ENCODE measurements around the gene TDRD3. TPM values are rescaled to one million over a fixed set of nuclear protein-coding genes. Genes with fewer than 3 reads are reported as not detected.

The TDRD3 gene
- total and polyA plus RNA-seq, 9 donors: 23.5 to 37.4 (median 27.5) TPM

DNA sequence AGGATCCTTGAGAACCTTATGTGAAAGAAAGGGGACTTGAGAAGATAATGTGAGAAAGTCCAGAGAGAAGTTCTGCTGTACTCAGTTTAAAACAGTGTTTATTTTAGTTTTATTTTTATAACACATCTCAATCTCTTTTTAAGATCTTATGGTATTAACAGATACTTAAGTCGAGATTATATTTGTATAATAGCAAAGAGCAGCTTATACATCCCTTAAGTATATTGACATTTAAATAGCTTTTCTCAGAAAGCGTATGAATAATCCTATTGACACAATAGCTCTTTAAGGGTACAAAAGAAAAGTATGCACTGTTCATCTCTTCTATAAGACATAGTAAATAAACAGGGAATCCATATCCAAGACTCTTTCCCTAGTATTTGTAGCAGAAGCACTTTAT is 42.2 kb downstream of the TDRD3 start:
- Histone ChIP-seq H3K36me3 (ENCODE audit: control insufficient read depth, insufficient read depth, low read length) (no peaks in the 10 kb centered on the region), H3K4me1 (ENCODE audit: control insufficient read depth, insufficient read depth, low read length) (no peaks in the 10 kb centered on the region), H3K27ac (ENCODE audit: low read length) (no peak overlapping the region), H3K9me3 (replicated peaks; ENCODE audit: control insufficient read depth, low read depth, low read length) (no peaks in the 10 kb centered on the region), H3K27me3 (ENCODE audit: control insufficient read depth, insufficient read depth, low read length) (no peaks in the 10 kb centered on the region), H3K4me3 (ENCODE audit: low read length) (no peak overlapping the region)
- no CpG with 5 or more reads among the region's 2 CpGs for WGBS (ENCODE audit: insufficient coverage)
- DNase-seq: no peak

DNA sequence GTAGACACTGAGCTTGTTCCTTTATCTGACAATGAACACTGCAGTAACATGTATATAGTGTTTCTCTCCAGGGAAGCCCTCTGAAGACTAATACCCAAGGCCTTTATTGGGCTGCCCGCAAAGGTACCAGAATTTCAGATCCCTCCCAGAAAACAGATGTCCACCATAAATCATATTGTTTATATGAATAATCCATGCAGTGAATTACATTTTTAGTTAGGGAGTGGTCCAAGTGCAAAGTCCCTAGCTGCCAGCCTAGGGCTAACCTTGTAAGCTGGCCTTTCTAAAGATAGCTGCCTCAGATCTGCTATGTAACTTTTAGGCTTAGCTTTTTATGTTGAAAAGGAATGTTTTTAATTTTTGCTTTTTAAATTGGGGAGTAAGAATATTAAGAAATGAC is 44.7 kb downstream of the TDRD3 start:
- Histone ChIP-seq H3K27ac (ENCODE audit: low read length) (no peak overlapping the region), H3K4me1 (ENCODE audit: control insufficient read depth, insufficient read depth, low read length) (no peaks in the 10 kb centered on the region), H3K9me3 (replicated peaks; ENCODE audit: control insufficient read depth, low read depth, low read length) (no peaks in the 10 kb centered on the region), H3K36me3 (ENCODE audit: control insufficient read depth, insufficient read depth, low read length) (no peaks in the 10 kb centered on the region), H3K27me3 (ENCODE audit: control insufficient read depth, insufficient read depth, low read length) (no peaks in the 10 kb centered on the region), H3K4me3 (ENCODE audit: low read length) (no peak overlapping the region)
- peak; percentile 4 for DNase-seq
- no CpG with 5 or more reads among the region's 1 CpG for WGBS (ENCODE audit: insufficient coverage)

DNA sequence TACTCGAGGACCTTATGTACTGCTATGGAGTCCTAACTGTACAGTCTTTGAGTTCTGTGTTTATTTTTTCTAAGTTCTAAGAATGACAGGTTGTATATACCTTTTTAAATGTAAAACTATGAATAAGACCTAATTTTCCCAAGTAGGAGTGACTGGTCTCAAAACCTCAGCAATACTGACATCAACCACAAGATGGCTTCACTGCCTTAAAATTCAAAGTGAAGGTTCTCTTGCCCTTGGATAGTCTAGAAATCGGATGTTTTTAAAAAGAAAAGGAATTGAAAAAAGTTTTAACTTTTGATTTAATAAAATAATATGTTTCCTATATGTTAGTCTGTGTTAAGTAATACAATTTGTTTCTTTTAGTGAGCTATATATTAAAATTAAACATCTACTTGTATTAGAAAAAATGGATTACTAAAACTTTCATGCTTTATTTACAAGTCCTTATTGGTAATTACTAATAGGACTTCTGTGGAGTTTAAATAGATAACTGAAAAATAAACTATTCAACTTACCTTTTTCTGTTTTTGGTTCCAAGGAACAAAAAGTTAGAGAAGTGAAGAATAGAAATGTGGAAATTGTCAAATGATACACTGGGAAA is 52.0 kb downstream of the TDRD3 start:
- Histone ChIP-seq H3K36me3 (ENCODE audit: control insufficient read depth, insufficient read depth, low read length) (no peaks in the 10 kb centered on the region), H3K4me3 (ENCODE audit: low read length) (no peak overlapping the region), H3K27ac (ENCODE audit: low read length) (no peak overlapping the region), H3K9me3 (replicated peaks; ENCODE audit: control insufficient read depth, low read depth, low read length) (no peaks in the 10 kb centered on the region), H3K4me1 (ENCODE audit: control insufficient read depth, insufficient read depth, low read length) (no peaks in the 10 kb centered on the region), H3K27me3 (ENCODE audit: control insufficient read depth, insufficient read depth, low read length) (no peaks in the 10 kb centered on the region)
- no CpG with 5 or more reads among the region's 2 CpGs for WGBS (ENCODE audit: insufficient coverage)
- DNase-seq: peak; percentile 66

DNA sequence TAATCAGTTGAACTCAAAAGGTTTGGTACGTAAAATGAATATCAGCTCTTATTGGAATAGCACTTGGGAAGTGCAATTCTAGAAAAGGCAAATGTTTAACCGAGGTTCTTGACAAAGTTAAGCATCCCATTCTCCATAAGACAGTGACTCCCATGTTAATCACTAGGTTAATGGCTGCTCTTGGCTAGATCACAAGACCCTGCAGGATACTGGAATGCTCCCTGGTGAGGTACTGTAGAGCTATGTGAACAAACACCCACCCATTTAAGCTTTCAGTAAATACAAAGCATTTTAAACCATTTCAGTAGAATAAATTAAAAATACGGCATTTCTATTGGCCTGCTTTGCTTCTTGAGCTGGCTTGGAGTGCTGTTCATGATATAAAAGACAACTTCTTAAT is 56.5 kb downstream of the TDRD3 start:
- H3K27ac ChIP-seq (ENCODE audit: low read length): no peak overlapping the region
- H3K4me3 ChIP-seq (ENCODE audit: low read length): no peak overlapping the region
- no peak for DNase-seq
- no peaks in the 10 kb centered on the region for H3K9me3 ChIP-seq (replicated peaks; ENCODE audit: control insufficient read depth, low read depth, low read length)
- H3K36me3 ChIP-seq (ENCODE audit: control insufficient read depth, insufficient read depth, low read length): no peaks in the 10 kb centered on the region
- no peaks in the 10 kb centered on the region for H3K27me3 ChIP-seq (ENCODE audit: control insufficient read depth, insufficient read depth, low read length)
- no peaks in the 10 kb centered on the region for H3K4me1 ChIP-seq (ENCODE audit: control insufficient read depth, insufficient read depth, low read length)
- no CpG with 5 or more reads among the region's 3 CpGs for WGBS (ENCODE audit: insufficient coverage)

DNA sequence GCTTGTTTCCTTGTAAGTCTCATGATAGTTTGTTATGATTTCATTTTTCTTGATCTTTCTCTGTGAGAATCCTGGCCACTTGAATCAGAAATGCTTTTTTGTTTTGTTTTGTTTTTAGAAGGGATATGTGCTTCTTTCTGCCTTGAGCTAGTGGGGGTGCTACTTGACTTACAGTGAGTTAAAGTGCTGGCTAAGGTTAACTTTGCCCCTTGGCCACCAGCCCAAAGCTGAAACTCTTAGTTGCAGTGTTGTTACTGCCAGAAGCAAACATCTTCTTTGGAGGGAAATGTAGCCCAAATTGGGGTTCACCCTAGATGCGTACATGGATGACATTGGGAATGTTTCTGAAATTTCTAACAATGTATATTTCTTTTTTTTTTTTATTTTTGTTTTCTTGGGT is 57.4 kb downstream of the TDRD3 start:
- Histone ChIP-seq H3K36me3 (ENCODE audit: control insufficient read depth, insufficient read depth, low read length) (no peaks in the 10 kb centered on the region), H3K4me3 (ENCODE audit: low read length) (no peak overlapping the region), H3K9me3 (replicated peaks; ENCODE audit: control insufficient read depth, low read depth, low read length) (no peaks in the 10 kb centered on the region), H3K27me3 (ENCODE audit: control insufficient read depth, insufficient read depth, low read length) (no peaks in the 10 kb centered on the region), H3K4me1 (ENCODE audit: control insufficient read depth, insufficient read depth, low read length) (no peaks in the 10 kb centered on the region), H3K27ac (ENCODE audit: low read length) (no peak overlapping the region)
- WGBS (ENCODE audit: insufficient coverage): no CpG with 5 or more reads among the region's 1 CpG
- no peak for DNase-seq

DNA sequence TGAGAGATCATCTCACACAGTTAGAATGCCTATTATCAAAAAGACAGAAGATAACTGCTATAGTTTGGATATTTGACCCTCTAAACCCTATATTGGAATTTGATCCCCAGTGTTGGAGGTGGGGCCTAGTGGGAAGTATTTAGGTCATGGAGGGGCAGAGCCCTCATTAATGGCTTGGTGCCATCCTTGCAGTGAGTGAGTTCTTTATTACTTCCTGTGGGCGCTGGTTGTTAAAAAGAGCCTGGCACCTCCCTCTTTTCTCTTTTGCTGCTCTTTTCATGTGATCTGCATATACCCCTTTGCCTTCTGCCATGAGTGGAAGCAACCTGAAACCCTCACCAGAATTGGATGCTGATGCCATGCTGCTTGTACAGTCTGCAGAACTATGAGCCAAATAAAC is 66.8 kb downstream of the TDRD3 start:
- no peak overlapping the region for H3K27ac ChIP-seq (ENCODE audit: low read length)
- no peaks in the 10 kb centered on the region for H3K4me1 ChIP-seq (ENCODE audit: control insufficient read depth, insufficient read depth, low read length)
- DNase-seq: no peak
- H3K36me3 ChIP-seq (ENCODE audit: control insufficient read depth, insufficient read depth, low read length): peaks cover 14% of the 10 kb centered on the region
- H3K9me3 ChIP-seq (replicated peaks; ENCODE audit: control insufficient read depth, low read depth, low read length): no peaks in the 10 kb centered on the region
- no peaks in the 10 kb centered on the region for H3K27me3 ChIP-seq (ENCODE audit: control insufficient read depth, insufficient read depth, low read length)
- no CpG with 5 or more reads among the region's 1 CpG for WGBS (ENCODE audit: insufficient coverage)
- no peak overlapping the region for H3K4me3 ChIP-seq (ENCODE audit: low read length)

DNA sequence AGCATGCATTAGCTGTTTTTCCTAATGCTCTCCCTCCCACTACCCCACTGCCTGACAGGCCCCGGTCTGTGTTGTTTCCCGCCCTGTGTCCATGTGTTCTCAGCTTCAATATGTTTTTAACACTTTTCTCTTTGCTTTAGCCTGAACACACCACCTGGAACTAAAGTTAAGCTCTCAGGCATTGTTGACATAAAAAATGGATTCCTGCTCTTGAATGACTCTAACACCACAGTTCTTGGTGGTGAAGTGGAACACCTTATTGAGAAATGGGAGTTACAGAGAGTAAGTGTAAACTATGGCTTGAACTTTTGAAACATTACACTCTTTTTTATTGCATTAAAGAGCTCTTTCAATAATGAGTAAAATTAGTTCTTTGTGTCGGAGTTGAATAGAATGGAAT is 70.1 kb downstream of the TDRD3 start:
- Histone ChIP-seq H3K4me1 (ENCODE audit: control insufficient read depth, insufficient read depth, low read length) (no peaks in the 10 kb centered on the region), H3K27me3 (ENCODE audit: control insufficient read depth, insufficient read depth, low read length) (no peaks in the 10 kb centered on the region), H3K27ac (ENCODE audit: low read length) (no peak overlapping the region), H3K36me3 (ENCODE audit: control insufficient read depth, insufficient read depth, low read length) (peaks cover 7% of the 10 kb centered on the region), H3K4me3 (ENCODE audit: low read length) (no peak overlapping the region), H3K9me3 (replicated peaks; ENCODE audit: control insufficient read depth, low read depth, low read length) (no peaks in the 10 kb centered on the region)
- DNase-seq: no peak
- WGBS (ENCODE audit: insufficient coverage): 65% methylated on average over 2 of the region's 3 CpGs

DNA sequence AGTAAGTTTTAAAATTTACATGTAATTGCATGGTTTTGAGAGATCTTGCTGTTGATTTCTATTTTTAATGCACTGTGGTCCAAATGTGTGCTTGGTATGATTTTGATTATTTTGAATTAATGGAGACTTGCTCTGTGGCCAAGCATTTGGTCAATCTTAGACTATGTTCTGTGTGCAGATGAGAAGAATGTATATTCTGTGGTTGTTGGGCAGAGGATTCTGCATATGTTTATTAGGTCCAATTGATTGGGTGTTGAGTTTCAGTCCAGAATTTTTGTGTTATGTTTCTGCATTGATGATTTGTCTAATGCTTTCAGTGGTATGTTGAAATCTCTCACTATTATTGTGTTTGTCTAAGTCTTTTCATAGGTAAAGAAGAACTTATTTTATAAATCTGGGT is 82.3 kb downstream of the TDRD3 start:
- H3K27ac ChIP-seq (ENCODE audit: low read length): no peak overlapping the region
- no peak for DNase-seq
- H3K4me3 ChIP-seq (ENCODE audit: low read length): no peak overlapping the region
- H3K36me3 ChIP-seq (ENCODE audit: control insufficient read depth, insufficient read depth, low read length): no peaks in the 10 kb centered on the region
- peaks cover 14% of the 10 kb centered on the region for H3K9me3 ChIP-seq (replicated peaks; ENCODE audit: control insufficient read depth, low read depth, low read length)
- H3K4me1 ChIP-seq (ENCODE audit: control insufficient read depth, insufficient read depth, low read length): no peaks in the 10 kb centered on the region
- H3K27me3 ChIP-seq (ENCODE audit: control insufficient read depth, insufficient read depth, low read length): no peaks in the 10 kb centered on the region

DNA sequence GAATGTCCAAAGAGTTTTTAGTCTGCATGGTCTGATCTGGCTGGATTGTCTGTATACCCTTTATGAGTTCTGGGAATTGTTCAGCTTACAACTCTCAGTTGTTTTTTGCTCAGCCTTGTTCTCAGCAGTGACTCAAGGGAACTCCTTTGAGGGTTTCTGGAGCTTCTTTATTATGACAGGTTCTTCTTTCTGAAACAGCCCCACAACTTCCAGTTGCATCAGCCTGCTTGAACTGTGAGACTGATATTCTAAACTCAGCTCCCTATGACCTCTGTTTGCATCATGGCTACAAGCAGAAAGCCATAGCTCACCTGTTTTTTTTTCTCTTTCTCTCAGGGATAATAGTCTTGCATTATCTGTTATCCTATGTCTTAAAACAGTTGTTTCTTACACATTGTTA is 85.0 kb downstream of the TDRD3 start:
- Histone ChIP-seq H3K27ac (ENCODE audit: low read length) (no peak overlapping the region), H3K9me3 (replicated peaks; ENCODE audit: control insufficient read depth, low read depth, low read length) (peaks cover 11% of the 10 kb centered on the region), H3K4me1 (ENCODE audit: control insufficient read depth, insufficient read depth, low read length) (no peaks in the 10 kb centered on the region), H3K27me3 (ENCODE audit: control insufficient read depth, insufficient read depth, low read length) (no peaks in the 10 kb centered on the region), H3K4me3 (ENCODE audit: low read length) (no peak overlapping the region), H3K36me3 (ENCODE audit: control insufficient read depth, insufficient read depth, low read length) (peaks cover under 1% of the 10 kb centered on the region)
- no peak for DNase-seq

DNA sequence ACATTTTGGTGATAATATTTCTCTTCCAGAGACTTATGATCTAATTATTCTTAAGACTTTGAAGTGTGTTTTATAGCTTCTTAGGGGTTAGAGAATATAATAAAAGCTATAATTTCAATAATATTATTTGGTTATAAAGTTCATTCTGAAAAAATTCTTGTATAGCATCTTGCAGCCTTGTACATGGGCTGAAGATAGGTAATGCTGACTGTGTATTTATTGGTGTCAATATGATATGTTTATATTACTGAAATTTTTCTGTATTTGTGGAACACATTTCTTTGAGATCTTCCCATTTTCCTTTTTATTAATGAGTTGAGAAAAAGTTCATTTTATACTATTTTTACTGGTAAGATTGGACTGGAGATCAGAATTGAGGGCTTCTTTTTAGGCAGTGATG is 87.8 kb downstream of the TDRD3 start:
- no peak for DNase-seq
- no peaks in the 10 kb centered on the region for H3K27me3 ChIP-seq (ENCODE audit: control insufficient read depth, insufficient read depth, low read length)
- peaks cover 8% of the 10 kb centered on the region for H3K9me3 ChIP-seq (replicated peaks; ENCODE audit: control insufficient read depth, low read depth, low read length)
- H3K27ac ChIP-seq (ENCODE audit: low read length): no peak overlapping the region
- H3K36me3 ChIP-seq (ENCODE audit: control insufficient read depth, insufficient read depth, low read length): peaks cover 8% of the 10 kb centered on the region
- H3K4me1 ChIP-seq (ENCODE audit: control insufficient read depth, insufficient read depth, low read length): no peaks in the 10 kb centered on the region
- H3K4me3 ChIP-seq (ENCODE audit: low read length): no peak overlapping the region

DNA sequence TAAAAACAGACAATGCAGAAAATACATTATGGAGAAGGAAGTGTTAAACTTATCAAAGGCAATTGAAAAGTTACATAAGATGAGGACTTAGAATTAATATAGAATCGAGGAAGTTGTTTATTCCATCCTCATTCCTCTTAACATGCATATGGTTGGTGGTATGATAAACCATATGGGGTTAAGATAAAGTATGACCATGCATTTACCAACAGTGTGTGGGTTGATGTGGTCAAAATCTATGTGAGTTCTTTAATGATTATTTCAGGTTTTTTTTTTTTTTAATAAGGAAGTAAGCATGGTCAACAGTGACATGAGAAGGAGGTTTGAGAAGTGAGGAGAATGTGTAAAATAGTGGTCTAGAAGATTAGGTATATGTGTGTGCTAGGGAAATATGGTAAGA is 94.5 kb downstream of the TDRD3 start:
- Histone ChIP-seq H3K4me3 (ENCODE audit: low read length) (no peak overlapping the region), H3K9me3 (replicated peaks; ENCODE audit: control insufficient read depth, low read depth, low read length) (no peaks in the 10 kb centered on the region), H3K27ac (ENCODE audit: low read length) (no peak overlapping the region), H3K27me3 (ENCODE audit: control insufficient read depth, insufficient read depth, low read length) (no peaks in the 10 kb centered on the region), H3K4me1 (ENCODE audit: control insufficient read depth, insufficient read depth, low read length) (no peaks in the 10 kb centered on the region), H3K36me3 (ENCODE audit: control insufficient read depth, insufficient read depth, low read length) (peaks cover 18% of the 10 kb centered on the region)
- no CpG with 5 or more reads among the region's 1 CpG for WGBS (ENCODE audit: insufficient coverage)
- DNase-seq: no peak
